Esophagus muscularis mucosa (tissue), 3 donors: ENCODE data around the gene PPP1R12B.
"Not testable (repeated sequence)": the region's sequence is repeated elsewhere in the genome, so short reads cannot be mapped to it uniquely, and the experiment has no call there.

Source experiments
- CTCF ChIP-seq, 3 experiments: fragments of 200-600 bp in 2 of 3; fragments of 450-650 bp in 1 of 3; sonication (generic) in 2 of 3; IDR thresholded peaks; one replicate each; pipeline ENCODE4 v1.5.1; 2017 to 2019; ENCODE audit warnings: antibody characterized with exemption in 3 of 3, mild to moderate bottlenecking in 2 of 3, moderate library complexity in 1 of 3
- POLR2AphosphoS5 ChIP-seq, 2 donors: sonication (generic); formaldehyde crosslinking; IDR thresholded peaks; one replicate each; pipeline ENCODE4 v1.6.1; 2017; ENCODE audit warnings: antibody characterized with exemption in 2 of 2

GRCh38 chr1:202466339-202466738 lies 117.8 kb downstream of the PPP1R12B start:
- not testable (repeated sequence) for TF ChIP-seq POLR2AphosphoS5, CTCF (IDR thresholded peaks at IDR 0.05)
